T follicular helper cell (primary cell): ENCODE data around the gene ADCY10.

Source experiments
- DNase-seq: peaks from one replicate; pipeline ENCODE4 v3.0.0-alpha.2; 2020; ENCODE audit warnings: low read depth

The ADCY10 gene

DNA sequence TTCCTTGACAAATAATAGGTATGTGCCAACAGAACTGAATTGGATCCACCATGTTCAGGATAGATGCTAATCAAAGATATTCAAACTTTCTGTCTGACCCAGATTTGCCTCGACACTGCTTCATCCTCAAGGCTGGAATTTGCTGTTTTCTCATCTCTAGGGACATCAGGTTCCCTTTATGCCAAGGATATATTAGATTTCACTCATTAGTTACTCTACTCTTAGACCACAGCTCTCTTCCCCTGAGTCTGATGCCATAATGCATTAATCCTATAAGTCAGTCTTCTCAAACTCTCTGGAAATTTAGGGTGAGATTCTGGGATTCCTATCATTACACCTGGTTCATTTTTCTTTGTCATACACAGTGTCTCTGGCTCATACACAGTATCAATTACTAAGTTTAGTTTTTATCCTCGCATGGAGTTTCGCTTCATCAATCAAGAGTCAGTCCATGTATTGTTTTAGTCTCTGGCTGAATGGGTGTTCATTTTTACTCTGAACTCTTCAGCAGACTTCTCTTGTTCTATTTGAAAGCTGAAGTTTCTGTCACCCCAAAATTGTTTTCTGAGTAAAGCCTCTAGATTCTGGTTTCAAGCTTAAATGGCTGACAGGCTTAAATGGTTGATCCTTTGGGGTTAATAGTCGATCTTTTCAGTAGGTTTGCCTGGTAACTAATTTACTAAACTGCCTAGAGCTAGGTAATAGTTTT, 13.3 kb upstream of the ADCY10 start:
- no peak for DNase-seq

DNA sequence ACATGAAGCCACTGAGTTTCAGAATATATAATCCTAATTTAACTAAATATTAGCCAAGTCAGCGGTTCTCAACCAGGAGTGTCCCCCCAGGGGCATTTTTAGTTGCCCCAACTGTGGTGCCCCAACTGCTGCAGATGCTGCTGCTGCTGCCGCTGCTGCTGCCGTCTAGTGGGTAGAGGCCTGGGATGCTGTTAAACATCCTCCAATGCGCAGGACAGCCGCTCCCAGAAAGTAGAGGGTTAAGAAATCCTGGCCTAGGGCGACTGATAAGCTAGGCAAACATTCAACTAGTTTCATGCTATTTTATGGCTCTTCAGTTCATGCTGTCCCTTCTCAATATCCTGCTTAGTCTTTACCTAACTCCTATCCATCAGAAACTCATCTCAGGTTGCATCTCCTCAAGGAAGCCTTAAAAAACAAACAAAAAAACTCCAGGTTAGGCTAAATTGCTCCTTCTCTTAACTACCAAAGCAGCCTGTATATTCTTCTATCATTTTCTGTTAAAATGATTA, 12.6 kb upstream of the ADCY10 start:
- DNase-seq = no peak

DNA sequence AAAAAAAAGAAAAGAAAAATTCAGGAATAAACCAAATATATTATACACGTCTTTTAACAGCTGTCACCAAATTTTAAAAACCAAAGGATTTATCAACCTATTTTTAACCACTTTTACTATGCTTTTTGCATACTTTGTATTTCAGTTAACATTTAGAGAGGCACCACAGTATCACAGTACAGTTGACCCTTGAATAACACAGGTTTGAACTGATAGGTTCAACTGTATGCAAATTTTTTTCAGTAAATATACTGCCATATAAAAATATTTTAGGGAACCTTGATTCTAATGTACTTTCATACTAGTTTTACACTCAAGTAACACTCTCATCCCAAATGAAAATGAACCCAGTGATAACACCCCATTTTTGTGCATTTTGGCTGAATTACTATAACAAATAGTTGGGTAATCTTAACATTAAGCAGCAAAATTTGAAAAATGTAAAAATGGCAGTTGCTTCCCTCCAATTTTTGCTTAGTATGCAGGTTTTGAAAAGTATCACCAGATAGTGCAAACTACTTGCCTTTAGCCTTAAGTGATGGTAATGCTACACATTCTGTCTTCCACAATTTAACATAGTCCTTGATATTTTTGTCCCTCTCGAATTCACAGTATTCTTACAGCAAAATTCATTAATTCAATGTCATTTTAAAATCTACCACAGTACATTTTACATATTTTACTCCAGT, 10.8 kb upstream of the ADCY10 start:
- no peak for DNase-seq

DNA sequence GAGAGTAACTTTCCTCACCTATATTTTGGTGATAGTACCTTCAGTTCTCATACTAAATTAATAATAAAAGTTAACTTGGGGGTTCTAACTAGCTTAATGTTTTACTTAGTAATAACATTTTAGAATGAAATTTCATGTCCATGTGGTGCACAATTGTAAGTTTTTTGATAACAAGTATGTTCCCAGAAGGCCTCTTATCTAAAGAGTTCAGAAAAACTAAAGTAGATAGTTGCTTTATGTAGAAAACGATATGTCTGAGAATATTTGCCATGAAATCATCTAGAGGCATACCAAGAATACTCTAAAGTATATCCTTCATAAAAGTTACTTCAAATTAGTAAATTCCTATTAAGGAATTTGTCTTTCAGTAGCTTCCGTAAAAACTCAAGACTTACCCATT, 10.2 kb upstream of the ADCY10 start:
- no peak for DNase-seq

DNA sequence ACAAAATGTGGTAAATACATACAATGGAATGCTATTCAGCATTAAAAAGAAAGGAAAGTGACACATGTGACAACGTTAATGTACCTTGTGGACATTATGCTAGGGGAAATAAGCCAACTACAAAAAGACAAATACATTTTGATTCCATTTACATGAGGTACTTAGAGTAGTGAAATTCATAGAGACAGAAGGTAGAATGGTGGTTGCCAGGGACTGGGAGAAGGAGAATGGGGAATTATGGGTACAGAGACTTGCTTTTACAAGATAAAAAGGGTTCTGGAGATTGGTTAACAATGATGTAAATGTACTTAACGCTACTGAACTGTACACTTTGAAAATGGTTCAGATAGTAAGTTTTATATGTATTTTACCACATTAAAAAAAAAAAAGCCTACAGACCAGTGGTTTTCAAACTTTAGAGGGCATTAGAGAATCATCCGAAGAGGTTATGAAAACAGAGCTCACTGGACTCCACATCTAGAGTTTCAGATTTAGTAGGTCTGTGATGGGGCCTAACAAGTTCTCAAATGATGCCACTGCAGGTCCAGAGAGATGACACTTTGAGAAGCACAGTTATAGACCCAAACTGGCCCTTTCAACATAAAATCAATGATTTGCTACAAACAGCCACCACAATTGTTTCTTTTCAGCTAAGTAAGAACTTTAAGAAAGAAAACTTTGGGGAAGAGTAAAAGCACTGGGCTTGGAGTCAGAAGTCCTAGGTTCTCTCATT, 9.6 kb upstream of the ADCY10 start:
- no peak for DNase-seq

- no peak for DNase-seq
These were observed 8.7 kb upstream of the ADCY10 start for GRCh38 chr1:167922611-167923074.

DNA sequence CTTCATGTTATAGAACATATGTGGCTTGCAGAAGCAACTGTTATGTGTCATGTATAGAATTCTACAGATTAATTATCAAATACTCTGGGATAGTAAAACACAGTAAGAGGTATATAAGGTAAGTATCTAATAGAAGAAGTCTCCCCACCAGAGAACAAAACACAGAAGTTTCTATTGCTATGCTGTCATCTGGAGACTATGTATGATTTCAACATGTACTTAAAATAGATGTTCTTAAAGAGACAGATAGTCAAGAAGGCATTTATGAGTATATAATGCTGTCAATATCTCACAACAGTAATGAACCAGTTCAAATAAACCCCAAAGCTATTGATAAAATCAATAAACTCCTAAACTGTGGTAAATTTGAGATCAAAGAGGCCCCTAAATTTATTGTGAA, 8.1 kb upstream of the ADCY10 start:
- DNase-seq = no peak

- no peak for DNase-seq
These were observed 3.0 kb upstream of the ADCY10 start for GRCh38 chr1:167916766-167917511.

DNA sequence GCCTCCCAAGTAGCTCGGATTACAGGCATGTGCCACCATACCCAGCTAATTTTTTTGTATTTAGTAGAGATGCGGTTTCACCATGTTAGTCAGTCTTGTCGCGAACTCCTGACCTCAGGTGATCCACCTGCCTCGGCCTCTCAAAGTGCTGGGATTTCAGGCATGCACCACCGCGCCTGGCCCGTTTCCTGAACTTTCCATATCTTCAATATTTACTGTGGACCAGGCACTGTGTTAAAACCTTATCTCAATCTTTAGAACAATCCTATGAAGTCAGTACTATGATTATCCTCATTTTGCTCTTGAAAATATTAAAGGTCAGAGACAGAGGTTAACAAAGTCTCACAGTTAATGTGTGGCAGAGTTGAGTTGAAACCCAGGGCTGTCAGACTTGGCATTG, 1.6 kb upstream of the ADCY10 start:
- DNase-seq = no peak

- DNase-seq = no peak
These were observed 1.6 kb downstream of the ADCY10 start for GRCh38 chr1:167912294-167912693.

DNA sequence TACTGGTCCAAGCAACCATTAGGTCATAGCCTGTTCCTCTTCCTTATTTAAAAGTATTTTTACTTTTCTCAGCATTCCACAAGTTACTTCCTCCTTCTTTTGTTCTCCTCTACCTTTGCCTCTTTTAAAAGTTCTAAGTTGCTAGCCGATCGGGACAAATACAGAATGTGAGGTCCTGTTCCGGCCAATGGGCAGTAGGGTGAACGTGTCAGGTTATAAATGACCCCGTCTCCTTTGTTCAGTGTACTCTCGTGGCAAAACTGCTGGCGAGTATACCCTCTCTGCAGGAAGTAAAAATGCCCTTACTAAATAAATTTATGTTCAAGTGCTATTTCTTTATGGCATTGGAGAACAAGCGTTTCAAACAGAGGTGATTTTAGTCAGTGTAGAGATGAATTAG, 2.5 kb downstream of the ADCY10 start:
- no peak for DNase-seq

- DNase-seq = no peak
These were observed 3.4 kb downstream of the ADCY10 start for GRCh38 chr1:167910530-167910929.

DNA sequence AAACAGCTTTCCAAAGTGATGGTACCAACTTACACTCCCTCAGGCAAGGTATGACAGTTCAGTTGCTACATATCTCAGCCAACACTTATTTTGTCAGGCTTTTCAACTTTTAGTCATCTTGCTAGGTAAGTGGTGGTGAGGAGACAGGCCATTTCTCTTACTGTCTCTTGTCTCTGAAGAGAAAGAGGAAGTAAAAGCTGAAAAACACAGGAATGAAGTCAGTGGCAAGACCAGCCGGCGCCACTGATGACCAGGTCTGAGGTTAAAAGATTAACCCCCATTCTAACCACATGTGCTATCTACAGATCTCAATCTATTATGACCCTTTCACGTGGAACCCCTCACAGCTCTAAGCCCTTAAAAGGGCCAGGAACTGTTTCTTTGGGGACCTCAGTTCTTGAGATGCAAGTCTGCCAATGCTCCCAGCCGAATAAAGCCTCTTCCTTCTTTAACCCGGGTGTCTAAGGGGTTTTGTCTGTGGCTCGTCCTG, 4.2 kb downstream of the ADCY10 start:
- DNase-seq = no peak

DNA sequence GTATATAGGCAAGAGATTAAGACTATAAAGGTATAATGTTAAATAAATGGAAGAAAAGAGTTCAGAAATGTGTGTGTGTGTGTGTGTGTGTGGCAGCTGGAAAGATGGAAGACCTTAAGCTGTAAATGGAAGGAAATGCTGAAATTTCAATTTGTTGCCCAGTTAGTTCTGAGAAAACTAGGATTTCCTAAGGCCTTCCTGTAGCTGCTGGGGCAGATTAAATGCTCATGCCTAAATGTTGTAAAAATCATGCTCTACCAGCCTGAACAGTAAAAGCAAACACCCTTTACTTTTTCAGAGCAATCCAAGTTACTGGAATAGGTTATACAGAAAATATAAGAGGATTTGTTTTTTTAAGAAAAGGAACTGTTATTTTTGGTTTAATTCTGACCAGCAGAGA, 8.3 kb downstream of the ADCY10 start:
- DNase-seq = no peak

- DNase-seq = no peak
These were observed 8.8 kb downstream of the ADCY10 start for GRCh38 chr1:167905182-167905581.

GRCh38 chr1:167904652-167905130, 9.2 kb downstream of the ADCY10 start:
- DNase-seq = no peak

DNA sequence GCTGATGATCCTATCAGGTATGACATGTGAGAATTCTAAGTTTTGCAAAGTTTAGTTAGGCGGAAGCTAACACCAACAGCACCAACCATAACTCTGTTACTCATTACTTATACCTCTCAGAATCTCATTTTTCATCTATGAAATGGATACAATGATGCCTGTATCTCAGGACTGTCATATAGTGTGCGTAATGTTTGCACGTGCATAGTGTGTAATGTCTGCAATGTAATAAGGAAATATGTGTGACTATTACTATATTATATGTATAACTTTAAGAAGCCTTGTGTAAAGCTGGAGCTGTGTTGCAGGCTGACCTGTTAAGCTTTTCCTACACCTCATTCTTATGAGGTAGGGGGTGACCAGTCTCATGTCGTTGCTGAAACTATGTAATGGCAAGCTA, 13.0 kb downstream of the ADCY10 start:
- DNase-seq = no peak

GRCh38 chr1:167899253-167899681, 14.7 kb downstream of the ADCY10 start:
- no peak for DNase-seq

GRCh38 chr1:167898578-167899222, 15.2 kb downstream of the ADCY10 start:
- no peak for DNase-seq

- no peak for DNase-seq
These were observed 20.1 kb downstream of the ADCY10 start for GRCh38 chr1:167893798-167894197.

GRCh38 chr1:167890400-167890799, 23.5 kb downstream of the ADCY10 start:
- no peak for DNase-seq
